HG03575 (cell line): ENCODE data around the gene RACGAP1.

Experiments used
- ATAC-seq: cut with Tn5 transposase; IDR thresholded peaks from one replicate; pipeline ENCODE4 v1.9.1; 2021; ENCODE audit not compliant: unreplicated experiment, insufficient number of reproducible peaks, low FRiP score; ENCODE audit errors: extremely low read depth

Gene RACGAP1

GRCh38 chr12:49974677-49975317 lies 50.5 kb downstream of the RACGAP1 start:
- no peak for ATAC-seq

DNA sequence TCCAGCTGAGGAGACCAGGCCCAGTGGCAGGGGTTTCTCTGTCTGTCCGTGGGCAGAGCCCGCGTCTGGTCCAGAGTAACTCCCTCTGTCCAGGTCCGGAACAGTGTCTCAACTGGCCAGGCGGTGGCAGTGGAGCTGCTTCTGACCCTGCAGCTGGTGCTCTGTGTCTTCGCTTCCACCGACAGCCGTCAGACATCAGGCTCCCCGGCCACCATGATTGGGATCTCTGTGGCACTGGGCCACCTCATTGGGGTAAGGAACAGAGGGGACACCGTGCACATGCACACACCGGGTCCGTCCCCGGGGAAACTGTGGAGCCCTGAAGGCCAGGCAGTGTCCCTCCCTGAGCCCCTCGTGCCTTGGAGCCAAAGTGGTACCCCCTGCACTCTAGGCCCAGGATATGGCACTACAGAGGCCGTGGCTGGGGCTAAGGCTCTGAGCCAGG lies 51.0 kb downstream of the RACGAP1 start:
- no peak for ATAC-seq

DNA sequence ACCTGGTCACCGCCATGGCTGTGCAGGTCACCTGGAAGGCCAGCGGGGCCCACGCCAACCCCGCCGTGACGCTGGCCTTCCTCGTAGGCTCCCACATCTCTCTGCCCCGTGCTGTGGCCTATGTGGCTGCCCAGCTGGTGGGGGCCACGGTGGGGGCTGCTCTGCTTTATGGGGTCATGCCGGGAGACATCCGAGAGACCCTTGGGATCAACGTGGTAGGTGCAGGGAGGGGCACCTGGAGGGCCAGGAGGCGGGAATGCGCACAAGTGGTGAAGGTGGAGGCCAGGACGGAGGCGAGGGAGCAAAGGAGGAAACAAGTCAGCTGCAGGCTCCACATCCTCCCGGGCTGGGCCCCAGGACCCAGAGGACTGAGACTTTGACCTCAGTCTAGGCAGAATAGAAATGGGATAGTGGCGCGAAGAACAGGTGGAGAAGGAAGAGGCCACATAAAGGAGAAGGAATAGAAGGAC lies 51.9 kb downstream of the RACGAP1 start:
- no peak for ATAC-seq

- ATAC-seq, result no peak
Observed at GRCh38 chr12:49972641-49973360, 52.5 kb downstream of the RACGAP1 start, which contains the start of gene AQP6. Gene AQP6 (plus strand): TSS chr12:49972947. CDS start chr12:49973174, 227 bp downstream.

DNA sequence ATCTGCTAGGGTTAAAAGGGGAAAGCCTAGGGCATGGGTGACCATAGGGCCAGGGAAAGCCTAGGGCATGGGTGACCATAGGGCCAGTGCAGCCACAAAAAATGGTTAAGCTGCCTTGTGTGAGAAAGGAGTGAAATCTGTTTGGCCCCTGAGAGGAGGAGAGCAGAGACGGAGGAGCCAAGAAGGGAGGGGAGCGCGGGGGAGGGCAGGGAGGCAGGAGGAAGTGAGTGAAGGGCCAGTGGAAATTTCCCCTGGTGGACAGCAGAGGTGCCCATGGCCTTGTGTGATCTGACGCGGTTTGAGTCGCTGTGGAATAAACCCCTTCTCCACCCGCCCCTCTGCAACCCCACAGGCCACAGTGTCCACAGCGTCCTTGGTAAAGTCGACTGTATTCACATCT lies 53.2 kb downstream of the RACGAP1 start:
- ATAC-seq, result no peak

DNA sequence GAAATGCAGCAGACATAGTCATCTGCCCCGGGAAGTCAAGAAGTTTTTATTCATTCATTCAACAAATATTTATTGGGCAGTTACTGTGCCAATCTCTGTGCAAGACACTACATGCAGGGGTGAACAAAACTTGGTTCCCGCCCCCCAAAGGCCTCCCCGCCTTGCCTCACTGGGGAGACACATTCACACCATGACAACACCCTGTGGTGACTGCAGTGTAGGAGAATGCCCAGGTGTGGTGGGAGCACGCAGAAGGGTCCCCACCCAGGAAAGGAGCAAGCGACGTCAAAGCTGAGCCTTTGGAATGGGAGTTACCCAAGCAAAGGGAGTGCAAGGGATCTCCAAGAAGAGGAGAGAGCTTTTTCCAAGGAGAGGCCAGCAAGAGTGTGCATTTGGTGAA lies 54.2 kb downstream of the RACGAP1 start:
- no peak for ATAC-seq

GRCh38 chr12:49970658-49971057 lies 54.6 kb downstream of the RACGAP1 start:
- no peak for ATAC-seq

- no peak for ATAC-seq
Observed at GRCh38 chr12:49969651-49970429, 55.5 kb downstream of the RACGAP1 start.

DNA sequence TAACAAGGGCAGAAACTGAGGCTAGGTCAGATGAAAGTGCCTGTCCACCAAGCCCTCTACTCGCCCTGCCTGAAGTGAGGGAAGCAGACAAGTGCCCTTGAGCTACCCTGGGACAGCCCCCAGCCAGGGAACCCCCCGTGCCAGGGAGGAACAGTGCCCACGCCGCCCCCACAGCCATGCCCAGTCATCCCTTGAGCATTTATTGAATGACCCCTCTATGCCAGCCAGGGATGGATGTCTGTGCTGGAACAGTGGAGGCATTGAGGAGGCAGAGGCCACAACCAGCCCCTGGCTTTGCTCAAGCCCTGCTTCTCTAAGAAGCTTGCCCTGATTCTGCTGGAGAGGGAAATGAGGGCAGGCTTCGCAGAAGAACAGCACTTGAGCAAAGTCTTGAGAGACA lies 56.3 kb downstream of the RACGAP1 start:
- no peak for ATAC-seq

DNA sequence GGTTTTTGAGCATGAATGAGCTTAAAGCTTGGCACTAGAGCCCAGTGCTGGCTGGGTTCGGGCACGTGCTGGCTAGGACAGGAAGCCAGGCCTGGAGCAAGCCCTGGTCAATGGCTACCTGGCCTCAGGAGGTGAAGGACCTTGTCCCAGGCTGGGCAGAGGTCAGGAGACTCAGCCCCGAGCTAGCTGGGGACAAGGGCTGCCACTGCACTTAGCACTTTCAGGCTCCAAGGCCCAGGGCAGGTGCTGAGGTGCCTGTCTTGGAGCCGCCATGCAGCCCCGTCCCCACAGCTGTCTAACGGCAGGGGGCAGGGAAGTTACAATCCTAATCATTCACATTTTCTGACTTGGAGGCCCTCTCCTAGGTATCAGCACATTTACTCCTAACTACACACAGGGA lies 56.8 kb downstream of the RACGAP1 start:
- no peak for ATAC-seq

GRCh38 chr12:49967777-49968250 lies 57.5 kb downstream of the RACGAP1 start:
- ATAC-seq, result no peak

DNA sequence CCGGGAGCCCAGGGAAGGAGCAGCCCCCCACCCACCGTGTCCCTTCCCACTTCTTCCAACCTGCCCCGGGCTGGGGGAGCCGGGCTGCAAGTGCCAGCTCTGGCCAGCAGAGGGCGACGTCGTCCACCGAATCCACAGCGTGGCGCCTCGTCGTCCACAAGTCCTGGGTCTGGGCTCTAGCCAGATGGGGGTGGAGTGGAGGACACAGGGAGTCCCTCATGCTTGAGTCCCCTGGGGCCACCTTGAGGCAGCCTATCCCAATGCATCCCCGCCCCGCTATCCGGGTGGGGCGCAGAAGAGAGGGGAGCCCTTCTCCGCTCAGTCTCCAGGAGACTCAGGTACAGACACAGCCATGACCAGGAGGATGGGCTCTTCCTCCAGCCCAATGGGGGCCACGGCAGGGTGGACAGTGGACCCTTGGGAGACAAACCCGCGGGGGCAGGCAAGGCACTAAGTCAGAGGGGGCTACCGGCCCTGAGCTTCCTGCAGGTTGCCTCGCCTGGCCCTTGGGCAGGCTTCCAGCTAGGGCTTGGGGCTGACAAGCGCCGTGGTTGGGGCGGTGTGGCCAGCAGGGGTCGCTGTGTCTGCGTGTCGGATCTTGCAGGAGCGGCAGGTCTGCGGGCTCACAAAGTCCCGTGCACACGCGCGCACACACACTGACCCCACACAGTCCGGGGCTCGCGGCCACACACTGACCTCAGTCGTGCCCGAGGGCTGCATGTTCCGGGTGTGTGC lies 58.1 kb downstream of the RACGAP1 start:
- ATAC-seq, result no peak

GRCh38 chr12:49966511-49967041 lies 58.7 kb downstream of the RACGAP1 start:
- ATAC-seq, result no peak

- no peak for ATAC-seq
Observed at GRCh38 chr12:49965836-49966235, 59.5 kb downstream of the RACGAP1 start.

DNA sequence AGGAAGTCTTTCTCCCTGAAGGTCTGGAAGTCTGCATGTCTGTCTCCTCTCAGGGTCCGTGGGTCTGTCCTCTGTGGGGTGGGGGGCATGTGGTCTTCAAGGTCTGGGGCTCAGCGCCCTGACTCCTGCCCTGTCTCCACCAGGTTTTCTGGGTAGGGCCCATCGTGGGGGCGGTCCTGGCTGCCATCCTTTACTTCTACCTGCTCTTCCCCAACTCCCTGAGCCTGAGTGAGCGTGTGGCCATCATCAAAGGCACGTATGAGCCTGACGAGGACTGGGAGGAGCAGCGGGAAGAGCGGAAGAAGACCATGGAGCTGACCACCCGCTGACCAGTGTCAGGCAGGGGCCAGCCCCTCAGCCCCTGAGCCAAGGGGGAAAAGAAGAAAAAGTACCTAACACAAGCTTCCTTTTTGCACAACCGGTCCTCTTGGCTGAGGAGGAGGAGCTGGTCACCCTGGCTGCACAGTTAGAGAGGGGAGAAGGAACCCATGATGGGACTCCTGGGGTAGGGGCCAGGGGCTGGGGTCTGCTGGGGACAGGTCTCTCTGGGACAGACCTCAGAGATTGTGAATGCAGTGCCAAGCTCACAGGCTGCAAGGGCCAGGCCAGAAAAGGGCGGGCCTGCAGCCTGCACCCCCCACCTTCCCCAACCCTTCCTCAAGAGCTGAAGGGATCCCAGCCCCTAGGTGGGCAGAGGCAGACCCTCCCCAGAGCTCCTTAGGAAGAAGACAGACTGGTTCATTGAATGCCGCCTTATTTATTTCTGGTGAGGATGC lies 60.3 kb downstream of the RACGAP1 start:
- ATAC-seq, result no peak

DNA sequence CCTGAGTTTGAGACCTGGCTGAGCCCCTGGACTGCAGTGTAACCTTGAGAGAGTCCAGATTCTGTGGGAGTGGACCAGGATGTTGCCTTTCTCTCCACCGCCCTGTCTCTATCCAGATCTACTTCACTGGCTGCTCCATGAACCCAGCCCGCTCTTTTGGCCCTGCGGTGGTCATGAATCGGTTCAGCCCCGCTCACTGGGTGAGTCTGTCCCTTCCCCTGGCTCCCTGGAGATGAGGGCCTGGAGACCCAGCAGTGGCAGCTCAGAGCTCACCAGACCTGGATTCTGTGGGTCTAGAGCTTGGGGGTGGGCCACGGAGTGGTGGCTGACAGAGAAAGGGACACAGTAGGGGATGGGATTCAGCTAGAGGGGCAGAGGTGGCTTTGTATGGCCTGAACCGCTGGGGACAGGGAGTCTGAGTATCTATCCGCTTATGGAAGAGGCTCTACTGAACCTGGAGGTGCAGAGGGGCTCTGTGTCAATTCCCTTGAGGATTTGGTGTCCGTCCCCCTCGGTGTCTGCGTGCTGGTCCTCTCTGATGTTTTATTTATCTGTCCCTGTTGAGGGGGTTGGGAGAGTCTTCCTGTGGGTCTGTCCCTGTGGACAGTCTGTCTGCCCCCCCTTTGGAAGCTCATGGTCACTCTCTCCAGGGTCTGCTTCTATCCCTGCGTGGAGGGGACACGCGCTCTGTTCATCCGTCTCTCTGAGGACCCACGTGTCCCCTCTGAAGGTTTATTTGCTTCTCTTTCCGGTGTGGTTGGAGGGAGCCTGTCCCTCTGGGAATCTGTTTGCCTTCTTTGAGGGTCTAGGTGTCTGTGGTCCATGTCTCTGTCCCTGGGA lies 61.1 kb downstream of the RACGAP1 start:
- ATAC-seq, result no peak
